AG08396 (cell line): Measurements from ENCODE around the gene PCDH11X.
"Not testable (repeated sequence)": the region's sequence is repeated elsewhere in the genome, so short reads cannot be mapped to it uniquely, and the experiment has no call there.

Experiments
- DNase-seq: peaks from one replicate; pipeline ENCODE4 v3.0.0; 2012; ENCODE audit warnings: low spot score, mixed read lengths

Gene PCDH11X

GRCh38 chrX:91779135-91779534, at the start of gene PCDH11X:
Gene PCDH11X, plus strand, starts transcription at chrX:91779375. Its CDS starts 56,130 bp downstream, at chrX:91835505.
- not testable (repeated sequence) for DNase-seq

GRCh38 chrX:91747446-91747845, 31.7 kb upstream of the PCDH11X start:
- not testable (repeated sequence) for DNase-seq

GRCh38 chrX:91753022-91753421, 26.2 kb upstream of the PCDH11X start:
- DNase-seq = not testable (repeated sequence)

GRCh38 chrX:91770619-91771488, 8.3 kb upstream of the PCDH11X start:
- not testable (repeated sequence) for DNase-seq

- DNase-seq = not testable (repeated sequence)
Observed at GRCh38 chrX:91773943-91774342, 5.2 kb upstream of the PCDH11X start.

GRCh38 chrX:91780008-91780407, 833 bp downstream of the PCDH11X start:
- not testable (repeated sequence) for DNase-seq

- not testable (repeated sequence) for DNase-seq
Observed at GRCh38 chrX:91780698-91781097, 1.5 kb downstream of the PCDH11X start.

- not testable (repeated sequence) for DNase-seq
Observed at GRCh38 chrX:91781553-91782298, 2.6 kb downstream of the PCDH11X start.

- DNase-seq = not testable (repeated sequence)
Observed at GRCh38 chrX:91782825-91783224, 3.6 kb downstream of the PCDH11X start.

GRCh38 chrX:91817537-91817936, 38.4 kb downstream of the PCDH11X start:
- not testable (repeated sequence) for DNase-seq

- DNase-seq = not testable (repeated sequence)
Observed at GRCh38 chrX:91825321-91825720, 46.1 kb downstream of the PCDH11X start.
